Prostate gland (tissue), 2 donors: ENCODE measurements around the gene DSCAM.

Experiments used
- POLR2A ChIP-seq: fragments of 450-650 bp; IDR thresholded peaks from one replicate; pipeline ENCODE4 v1.6.1; 2016; ENCODE audit warnings: antibody characterized with exemption, mild to moderate bottlenecking
- POLR2AphosphoS5 ChIP-seq: sonication (generic); formaldehyde crosslinking; IDR thresholded peaks from one replicate; pipeline ENCODE4 v1.6.1; 2017; ENCODE audit warnings: antibody characterized with exemption
- TF ChIP-seq, protein P1 (sequence below), 4 experiments: fragments of 200-600 bp in 2 of 4; fragments of 450-650 bp in 2 of 4; sonication (generic) in 2 of 4; IDR thresholded peaks; 1 replicate in 3 of 4; 2 replicates in 1 of 4; pipeline ENCODE4 v1.5.1; 2016 to 2019; ENCODE audit warnings: antibody characterized with exemption in 4 of 4, mild to moderate bottlenecking in 2 of 4, moderate library complexity in 2 of 4

DNA sequence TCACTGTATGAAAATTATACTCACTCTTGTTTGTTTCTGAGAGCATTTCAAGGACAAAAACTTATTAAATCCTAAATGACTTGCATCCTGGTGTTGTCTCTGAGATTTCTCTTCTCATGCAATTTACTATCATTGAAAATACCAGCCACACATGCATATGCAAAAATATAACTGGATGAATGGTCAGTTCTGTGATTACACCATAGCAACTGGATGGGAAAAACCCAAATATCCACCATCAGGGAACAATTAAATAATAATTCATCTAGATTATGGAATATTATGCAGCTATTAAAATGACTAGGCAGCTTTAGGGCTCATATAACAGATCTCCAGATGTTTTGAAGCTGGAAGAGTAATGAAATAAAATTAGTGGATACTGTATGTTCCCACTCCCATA, 11.6 kb upstream of the DSCAM start:
- TF ChIP-seq, protein P1, sequence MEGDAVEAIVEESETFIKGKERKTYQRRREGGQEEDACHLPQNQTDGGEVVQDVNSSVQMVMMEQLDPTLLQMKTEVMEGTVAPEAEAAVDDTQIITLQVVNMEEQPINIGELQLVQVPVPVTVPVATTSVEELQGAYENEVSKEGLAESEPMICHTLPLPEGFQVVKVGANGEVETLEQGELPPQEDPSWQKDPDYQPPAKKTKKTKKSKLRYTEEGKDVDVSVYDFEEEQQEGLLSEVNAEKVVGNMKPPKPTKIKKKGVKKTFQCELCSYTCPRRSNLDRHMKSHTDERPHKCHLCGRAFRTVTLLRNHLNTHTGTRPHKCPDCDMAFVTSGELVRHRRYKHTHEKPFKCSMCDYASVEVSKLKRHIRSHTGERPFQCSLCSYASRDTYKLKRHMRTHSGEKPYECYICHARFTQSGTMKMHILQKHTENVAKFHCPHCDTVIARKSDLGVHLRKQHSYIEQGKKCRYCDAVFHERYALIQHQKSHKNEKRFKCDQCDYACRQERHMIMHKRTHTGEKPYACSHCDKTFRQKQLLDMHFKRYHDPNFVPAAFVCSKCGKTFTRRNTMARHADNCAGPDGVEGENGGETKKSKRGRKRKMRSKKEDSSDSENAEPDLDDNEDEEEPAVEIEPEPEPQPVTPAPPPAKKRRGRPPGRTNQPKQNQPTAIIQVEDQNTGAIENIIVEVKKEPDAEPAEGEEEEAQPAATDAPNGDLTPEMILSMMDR (IDR thresholded peaks at IDR 0.05): no peak
- TF ChIP-seq POLR2A (no peak), POLR2AphosphoS5 (no peak)
